Epidermal melanocyte (primary cell): ENCODE measurements around the gene CRHR1.

Source experiments
- DNase-seq: peaks from one replicate; pipeline ENCODE4 v3.0.0; 2011; ENCODE audit warnings: low spot score; ENCODE audit not compliant: insufficient read length

CRHR1 gene

DNA sequence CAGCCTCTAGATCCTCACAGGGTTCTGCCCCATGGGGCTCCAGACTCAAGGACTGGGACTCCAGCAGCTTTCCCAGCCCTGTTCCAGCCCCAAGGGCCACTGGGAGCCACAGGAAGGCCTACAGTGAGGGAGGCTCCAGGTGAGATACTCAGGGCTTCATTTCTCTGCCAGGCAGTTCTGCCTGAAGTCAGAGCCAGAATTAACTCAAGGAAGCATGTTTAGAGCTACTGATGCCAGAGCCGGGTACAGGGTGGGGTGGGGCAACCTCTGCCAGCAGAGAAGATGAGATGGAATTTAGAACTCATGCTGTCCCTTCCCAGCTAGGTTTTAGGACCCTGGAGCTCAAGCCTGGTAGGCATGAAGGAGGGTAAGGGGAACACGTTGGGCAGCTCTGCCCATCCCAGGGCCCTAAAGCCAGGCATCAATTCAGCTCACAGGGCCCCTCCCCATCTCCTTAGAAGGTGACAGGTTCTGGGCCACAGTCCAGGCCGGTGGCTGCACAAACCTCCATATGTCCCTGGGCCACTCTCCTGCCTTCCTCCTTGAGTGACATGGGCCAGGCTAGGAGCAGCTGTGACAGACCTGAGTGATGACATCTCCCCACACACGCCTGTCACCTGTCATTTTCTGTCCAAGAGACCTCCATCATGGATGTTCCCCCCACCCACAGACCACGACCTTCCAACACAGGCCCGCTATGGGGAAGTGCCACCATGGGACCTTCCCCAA lies 36.1 kb downstream of the CRHR1 start:
- DNase-seq = no peak

DNA sequence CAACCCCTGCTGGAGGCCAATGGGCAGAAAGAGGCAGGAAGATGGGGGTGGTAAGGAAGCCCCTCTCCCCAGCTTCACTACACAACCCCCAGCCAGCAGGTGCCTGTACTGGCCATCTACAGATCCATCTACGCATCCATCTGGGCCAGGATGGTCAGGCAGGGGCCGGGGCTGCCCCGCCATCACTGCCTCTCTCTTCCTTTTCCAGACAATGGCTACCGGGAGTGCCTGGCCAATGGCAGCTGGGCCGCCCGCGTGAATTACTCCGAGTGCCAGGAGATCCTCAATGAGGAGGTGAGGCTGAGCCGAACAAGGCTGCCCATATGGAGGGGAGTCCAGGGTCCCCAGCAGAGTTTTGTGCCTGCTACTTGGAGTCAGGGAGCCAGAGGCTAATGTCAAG lies 37.0 kb downstream of the CRHR1 start:
- no peak for DNase-seq

DNA sequence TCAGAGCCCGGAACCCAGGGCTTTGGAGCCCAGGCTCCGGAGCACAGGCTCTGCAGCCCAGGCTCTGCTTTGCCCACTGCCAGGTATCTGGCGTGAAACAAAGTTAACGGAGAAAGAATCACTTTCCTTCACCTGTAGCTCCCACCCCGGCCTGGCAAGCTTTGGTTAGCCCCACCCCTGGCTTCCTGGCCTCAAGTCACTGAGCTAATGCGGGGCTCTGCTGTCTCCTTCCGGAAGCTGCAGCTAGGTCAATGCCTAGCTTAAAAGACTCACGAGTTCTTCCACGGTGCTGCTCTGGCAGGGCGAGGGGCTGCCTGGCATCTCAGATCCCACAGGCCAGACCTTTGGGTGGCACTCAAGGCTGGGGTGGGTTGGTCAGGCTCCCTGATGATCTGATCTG lies 39.5 kb downstream of the CRHR1 start:
- no peak for DNase-seq

DNA sequence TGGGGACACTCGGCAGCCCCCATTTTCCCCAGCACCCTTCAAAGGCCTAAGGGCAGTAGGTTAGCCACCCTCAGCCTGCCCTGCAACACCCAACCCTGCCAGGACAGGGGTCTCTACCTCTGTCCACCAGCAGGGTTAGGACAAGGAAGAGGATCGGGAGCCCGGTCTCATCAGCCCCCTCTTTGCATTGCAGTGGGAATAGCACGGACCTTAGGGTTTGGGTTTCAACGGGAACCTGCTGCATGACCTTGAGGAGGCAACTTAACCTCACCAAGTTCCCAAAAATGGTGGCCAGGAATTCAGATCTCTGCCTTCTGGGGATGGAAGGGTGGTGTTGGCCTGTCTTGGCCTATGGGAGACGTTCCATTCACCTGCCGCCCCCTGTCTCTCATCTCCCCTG lies 40.4 kb downstream of the CRHR1 start:
- DNase-seq = no peak

DNA sequence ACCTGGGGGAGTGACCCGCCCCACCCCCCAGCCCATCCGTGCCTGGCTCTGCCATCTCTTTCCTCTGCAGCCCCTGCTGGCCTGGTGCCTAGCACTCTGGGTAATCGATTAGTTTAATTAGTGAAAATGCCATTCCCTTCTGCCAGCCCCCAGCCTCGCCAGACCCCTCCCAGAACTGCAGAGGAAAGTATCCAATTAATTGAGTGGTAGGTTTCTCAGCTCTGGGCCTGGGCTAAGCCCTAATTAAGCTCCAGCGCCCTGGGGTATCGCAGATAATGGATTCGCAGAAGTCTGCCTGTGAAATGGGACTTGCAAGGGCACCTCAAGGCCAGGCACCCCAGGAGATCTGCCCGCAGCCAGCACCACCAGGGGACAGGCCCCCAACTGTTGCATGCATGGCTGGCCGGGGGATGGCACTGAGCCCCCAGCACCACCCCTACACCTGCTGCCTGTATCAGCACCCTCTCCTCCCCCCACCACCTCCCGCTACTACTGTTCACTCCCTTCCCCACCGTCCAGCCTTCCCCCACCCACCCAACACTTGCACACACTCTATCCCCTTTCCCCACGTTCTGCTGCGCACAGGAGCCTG lies 40.9 kb downstream of the CRHR1 start:
- DNase-seq = no peak

DNA sequence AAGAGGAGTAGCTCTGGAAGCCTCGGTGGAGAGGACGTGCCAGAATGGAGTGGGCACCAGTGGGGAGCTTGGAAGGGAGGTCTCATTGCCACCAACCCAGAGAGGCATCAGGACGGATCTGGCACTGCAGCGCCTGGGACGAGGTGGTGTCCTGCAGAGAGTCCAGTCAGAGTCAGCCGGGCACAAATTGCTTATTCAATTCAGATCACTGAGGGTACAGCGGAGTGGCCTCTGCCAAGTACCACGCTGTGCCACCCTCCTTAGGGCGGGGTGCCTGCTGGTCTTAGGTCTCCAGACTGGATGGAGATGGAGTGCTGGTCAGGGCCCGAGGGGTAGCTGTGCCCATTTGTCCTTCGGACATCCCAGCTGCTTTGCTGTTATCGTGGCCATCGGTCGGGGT lies 41.7 kb downstream of the CRHR1 start:
- DNase-seq = no peak

DNA sequence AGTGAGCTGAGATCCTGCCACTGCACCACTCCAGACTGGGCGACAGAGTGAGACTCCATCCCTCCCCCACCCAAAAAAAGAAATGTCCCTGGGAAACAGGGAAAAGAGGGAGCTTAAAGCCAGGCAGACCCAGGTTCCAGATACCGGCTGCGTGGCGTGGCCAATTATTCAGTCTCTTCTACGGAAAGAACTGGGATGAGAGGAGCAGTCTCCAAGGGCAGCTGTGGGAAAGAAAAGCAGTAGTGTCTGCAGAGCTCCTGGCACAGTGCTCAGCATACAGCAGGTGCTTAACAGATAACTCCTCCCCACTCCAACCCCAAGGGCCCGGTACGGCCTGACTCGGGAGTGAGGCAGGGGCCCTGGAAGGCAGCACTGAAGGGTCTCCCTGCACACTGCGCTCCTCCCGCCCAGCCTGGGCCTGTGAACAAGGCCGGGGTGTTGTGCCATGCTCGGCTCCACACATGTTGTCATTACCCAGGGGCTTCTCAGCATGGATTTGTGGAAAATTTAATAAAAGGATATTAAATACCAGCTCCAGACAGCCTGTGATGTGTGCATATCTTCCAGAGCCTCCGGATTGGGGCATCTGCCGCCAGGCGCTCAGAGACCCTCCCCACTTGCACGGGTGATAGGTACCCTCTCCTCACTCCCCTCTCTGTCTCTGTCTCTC lies 42.9 kb downstream of the CRHR1 start:
- no peak for DNase-seq

DNA sequence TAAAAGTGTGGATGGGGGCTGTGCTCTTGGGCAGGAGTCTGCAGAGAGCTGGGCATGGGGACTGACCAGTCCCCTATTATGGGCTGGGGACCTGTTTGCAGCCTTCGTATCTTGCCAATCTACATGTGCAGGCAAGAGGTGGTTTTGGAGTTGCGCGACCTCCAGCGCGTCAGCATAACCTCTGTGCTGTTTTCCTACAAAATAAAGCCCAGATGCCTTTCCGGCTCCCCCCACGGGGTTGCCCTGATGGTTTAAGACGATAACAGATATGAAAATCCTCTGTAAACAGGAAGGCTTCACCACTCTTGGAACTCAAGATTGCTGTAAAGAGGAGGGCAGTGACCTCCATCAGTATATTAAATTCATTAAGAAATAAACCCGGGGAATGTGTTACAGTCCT lies 44.1 kb downstream of the CRHR1 start:
- no peak for DNase-seq

DNA sequence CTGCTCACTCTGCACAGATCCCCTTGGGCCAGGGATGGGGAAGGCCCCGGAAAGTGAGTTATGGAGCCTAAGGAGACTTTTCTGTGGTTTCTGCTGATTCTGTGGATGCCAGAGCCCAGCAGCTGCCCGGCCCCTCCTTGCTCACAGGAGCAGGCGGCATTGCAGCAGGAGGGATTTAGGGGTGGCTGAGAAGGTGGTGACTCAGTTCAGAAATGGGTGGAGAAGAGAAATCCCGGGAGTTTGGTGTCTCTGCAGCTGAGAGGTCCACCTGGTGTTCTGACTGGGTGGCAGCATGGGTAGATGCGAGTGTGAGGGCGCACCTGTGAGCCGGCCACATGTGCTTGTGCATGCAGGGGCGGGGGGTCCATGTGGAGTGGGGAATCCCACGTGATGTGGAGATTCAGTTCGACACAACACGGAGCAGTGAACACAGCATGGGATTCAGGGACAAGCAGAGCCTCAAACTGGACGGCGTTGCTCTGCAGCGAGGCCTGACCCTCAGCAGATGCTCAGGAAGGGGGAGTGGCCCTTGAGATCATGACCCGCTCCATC lies 44.5 kb downstream of the CRHR1 start:
- no peak for DNase-seq

DNA sequence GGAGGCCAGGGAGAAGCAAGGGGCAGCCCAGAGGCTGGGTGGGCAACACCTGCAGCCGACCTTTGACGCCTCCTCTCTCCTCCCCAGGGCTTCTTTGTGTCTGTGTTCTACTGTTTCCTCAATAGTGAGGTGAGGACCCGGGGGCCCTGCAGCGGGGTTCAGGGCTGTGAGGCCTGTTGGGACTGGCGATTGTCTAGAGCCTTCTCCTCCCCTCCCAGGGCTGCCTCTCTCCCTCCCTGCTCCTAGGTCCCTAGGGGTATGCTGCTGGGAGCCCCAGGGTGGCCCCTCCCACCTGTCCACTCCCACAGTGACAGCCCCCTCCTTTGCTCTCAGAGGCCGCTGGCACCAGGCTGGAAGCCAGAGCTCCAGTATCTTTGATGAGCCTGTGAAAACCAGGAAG lies 49.8 kb downstream of the CRHR1 start:
- no peak for DNase-seq

DNA sequence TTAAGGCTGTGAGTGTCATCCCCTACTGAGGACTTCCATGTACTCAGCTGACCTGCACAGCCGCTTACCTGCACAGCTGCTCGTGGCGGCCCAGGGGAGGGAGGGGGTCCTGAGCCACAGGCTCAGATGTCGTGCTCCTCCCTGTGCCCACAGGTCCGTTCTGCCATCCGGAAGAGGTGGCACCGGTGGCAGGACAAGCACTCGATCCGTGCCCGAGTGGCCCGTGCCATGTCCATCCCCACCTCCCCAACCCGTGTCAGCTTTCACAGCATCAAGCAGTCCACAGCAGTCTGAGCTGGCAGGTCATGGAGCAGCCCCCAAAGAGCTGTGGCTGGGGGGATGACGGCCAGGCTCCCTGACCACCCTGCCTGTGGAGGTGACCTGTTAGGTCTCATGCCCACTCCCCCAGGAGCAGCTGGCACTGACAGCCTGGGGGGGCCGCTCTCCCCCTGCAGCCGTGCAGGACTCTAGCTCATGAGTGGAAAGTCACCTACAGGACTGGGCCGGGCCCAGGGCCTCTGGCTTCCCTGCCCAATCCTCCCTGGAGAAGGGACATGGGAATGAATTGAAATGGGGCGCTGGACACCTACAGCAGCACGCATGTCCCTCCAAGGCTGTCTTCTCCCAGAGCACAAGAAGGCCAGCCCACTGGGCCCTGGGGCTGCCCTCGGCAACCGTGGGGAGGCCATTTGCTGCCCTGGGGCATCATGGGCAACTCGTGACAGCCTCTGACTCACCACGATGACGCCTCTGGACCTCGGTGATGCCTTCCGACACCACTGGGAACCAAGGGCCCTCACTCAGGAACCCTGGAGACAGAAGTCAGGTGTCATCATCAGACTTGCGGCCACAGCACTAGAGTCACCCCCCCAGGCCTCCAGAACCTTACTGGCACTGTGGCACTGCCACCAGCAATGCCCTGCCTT lies 50.6 kb downstream of the CRHR1 start:
- no peak for DNase-seq

DNA sequence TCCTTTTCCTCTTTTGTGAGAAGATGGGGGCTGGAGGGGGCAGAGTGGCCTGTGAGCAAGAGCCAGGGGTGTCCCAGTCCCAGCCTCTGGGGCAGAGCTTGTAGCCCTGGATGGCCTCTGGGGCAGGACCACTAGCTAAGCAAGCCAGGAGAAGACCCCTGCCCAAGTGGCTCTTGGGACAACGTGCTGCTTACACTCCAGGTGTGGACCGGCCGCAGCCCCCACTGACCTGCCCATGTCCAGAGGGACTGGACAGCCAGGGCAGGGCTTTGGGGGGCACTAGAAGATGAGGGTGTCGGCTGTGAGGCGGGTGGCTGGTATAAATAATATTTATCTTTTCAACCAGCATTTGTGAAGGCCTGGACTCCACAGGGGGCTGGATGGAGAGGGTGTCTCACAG lies 51.4 kb downstream of the CRHR1 start:
- DNase-seq = no peak

DNA sequence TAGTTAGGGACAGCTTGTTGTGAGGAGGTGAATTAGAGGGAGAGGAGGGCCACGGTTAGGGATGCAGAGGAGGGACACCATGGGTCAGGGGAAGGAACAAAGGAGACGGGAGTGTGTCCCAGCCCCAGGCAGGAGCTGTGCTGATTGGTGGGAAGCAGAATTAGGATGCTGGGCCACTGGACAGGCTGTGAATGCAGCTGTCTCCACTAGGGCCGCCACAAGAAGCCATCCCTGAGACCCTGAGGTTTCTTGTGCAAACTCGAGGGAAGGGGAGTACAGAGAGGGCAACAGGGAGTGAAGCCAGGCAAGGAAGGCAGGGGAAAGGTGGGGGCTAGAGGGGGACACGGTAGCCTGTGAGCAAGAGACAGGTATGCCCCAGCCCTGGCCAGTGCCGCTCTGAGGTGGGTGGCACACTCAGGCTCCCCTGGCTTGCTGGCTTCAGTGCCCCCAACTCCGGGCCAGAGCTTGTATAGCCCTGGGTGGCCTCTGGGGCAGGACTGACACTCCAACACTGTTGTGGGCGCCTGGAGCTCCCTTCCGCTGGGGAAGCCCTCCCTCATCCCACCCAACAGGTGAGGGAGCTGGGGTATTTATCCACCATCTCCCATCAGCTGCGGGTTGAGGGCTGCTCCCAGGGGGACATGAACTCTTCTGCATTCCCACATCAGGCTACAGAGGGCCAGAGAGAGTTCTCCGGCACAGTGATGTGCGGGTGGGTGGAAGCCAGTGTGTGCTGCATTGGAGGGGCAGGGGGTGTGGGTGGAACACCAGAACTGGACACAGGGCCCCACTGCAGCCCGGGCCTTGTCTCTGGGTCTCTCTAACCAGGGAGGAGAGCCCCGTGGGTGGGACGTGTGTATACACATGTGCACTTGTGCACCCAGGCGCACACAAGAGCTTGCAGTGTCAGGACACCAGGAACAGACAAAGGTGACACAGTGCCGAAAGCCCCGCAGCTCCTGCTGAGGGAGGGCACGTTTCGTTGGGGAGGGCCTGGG lies 52.2 kb downstream of the CRHR1 start:
- no peak for DNase-seq

DNA sequence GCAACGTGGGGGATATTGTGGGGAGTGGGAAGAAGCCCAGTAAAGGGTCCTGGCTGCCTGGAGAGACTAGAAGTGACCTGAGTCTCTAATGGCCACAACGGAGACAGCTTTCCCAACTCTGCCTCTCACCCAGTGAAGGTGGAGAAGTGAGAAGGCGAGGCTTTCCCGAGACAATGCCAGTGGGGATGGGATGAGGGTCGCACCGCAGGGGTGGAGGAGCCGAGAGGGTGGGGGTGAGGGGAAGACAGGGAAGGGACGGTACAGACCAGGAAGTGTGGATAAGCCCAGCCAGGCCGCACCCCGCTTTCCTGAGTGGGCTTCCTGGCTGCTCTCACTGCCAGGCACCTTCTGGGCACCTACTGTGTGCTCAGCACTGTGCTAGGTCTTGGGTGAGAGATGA lies 53.1 kb downstream of the CRHR1 start:
- DNase-seq = no peak

DNA sequence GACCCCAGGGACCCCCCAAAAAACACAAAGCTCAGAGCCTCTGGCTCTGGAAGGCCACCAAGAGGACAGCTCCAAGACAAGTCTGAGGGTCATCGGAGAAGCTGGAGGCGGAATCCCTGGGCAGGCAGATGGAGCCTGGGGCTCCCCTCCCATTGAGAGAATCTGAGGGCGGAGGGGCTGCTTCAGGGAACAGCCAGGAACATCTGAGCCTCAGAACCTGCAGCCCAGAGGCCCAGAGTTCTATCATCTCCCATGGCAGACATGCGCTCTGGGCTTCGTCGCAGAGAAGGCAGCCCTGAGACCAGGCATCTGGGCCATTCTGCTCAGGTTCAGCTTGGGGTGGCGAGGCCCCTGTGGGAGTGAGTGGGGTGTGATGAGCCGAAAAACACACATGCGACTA lies 53.5 kb downstream of the CRHR1 start:
- DNase-seq = no peak

DNA sequence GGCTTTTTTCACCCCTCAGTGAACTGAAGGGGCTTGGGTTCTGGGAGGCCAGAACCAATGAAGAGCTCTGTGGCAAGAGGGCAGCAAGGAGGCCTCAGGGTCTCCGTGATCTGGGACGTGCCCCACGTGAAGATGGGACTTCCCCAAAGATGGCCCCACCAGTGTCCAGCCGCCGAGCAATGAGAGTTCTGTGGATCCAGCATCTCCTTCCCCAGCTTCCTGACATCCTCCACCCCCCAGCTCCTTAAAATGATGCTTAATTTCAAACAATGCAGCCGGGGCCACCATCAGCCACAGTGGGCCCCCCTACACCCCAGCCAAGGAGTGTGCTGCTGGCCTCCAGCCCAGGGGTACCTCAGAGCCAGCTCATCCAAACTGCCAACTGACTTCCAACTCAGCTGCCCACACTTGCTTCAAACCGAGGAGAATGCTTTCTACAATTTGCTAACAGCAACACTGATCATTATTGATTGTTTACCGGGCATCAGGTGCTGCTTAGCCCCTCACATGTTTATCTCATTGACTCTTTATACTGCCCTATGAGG lies 54.7 kb downstream of the CRHR1 start:
- no peak for DNase-seq

DNA sequence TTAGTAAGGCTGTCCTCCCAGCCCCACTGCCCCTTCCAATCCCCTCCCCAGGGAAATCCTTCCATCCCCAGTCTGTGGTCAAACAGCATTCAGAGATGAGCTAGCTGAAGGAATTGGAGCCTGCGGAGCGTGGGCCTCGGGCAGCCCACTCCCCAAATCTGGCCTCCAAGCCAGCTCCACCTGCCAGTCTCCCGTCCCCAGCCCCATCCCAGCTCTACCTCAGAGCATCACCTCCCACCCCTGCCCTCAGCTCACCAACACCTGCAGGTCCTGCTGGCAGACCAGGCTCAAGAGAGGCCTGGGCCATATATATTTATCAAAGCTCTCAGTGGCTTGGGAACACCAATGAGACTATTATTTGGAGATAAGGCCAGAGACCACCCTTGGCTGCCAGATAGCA lies 55.3 kb downstream of the CRHR1 start:
- no peak for DNase-seq

DNA sequence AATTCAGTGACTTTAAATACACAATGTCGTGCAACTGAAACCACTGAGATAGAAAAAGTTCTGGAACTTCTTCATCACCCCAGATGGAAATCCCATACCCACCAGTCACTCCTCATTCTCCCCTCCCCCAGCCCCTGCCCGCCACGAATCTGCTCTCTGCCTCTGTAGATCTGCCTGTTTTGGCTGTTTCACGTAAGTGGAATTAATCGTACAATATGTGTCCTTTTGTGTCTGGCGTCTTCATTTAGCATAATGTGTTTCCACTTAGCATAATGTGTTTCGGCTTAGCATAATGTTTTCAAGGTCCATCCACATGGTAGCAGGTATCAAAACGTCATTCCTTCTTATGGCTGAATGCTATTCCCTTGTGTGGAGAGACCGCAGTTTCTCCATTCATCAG lies 57.1 kb downstream of the CRHR1 start:
- DNase-seq = no peak

DNA sequence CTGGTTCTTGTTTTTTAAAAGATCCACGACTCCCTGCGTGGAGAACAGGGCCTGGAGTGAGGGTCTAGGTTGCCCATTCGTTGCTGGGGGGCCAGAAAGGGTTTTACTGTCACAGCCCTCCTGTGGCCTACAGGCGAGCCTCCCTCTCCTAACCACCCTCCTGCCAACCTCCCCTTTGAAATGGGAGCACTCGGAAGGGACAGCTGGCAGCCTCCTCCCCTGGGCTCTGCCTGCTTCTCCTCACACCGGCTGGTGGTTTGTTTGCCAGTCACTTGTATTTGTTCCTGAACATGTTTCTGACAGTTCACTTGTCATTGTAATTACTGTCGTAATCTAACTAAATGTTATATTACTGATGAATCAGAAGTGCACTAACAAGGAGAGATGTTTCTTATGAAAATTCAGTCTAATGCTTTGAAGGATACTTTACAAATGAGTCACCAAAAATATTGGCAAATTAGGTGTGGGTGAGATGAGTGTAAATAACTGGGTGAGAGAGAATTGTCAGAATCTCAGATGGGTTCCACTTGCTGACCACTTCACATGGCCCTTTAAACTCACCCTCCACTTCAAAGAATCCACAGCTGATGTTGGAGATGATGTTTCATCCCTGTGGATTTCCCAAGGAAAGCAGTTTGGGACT lies 57.9 kb downstream of the CRHR1 start:
- no peak for DNase-seq

DNA sequence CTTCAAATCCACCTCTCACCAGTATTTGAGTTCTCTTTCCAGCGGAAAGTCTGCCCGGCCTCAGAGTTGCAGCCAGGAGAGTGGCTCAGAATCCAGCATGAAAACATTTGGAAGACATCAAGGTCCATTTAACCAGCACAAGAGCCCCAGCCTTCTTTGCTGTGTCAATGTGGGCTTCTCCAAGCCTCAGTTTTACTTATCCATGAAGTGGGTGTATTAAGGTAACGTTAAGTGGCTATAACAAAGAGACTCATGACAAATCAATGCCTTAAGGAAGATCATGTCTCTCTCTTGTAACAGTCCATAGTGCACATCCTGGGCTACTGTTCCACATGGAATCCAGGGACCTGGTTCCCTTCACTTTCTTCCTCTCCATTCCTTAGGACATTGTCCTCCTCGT lies 59.6 kb downstream of the CRHR1 start:
- DNase-seq = no peak
